Uterus (tissue), 4 donors: ENCODE results near the gene CLIC1. TPM values are rescaled to one million over a fixed set of nuclear protein-coding genes. Genes with fewer than 3 reads are reported as not detected.

ENCODE experiments used
- DNase-seq, 2 donors: peaks; one replicate each; pipeline ENCODE4 v3.0.0-alpha.2; 2019 to 2020
- H3K27ac ChIP-seq, 2 donors: fragments of 200-600 bp; sonication (generic); 1 replicate in 1 of 2; 2 replicates in 1 of 2; pipeline ENCODE4 v1.5.1; 2016 to 2018
- H3K27me3 ChIP-seq, 2 donors: fragments of 200-600 bp; sonication (generic); one replicate each; pipeline ENCODE4 v1.5.1; 2018 to 2019; ENCODE audit warnings: control low read depth in 1 of 2
- H3K36me3 ChIP-seq, 2 donors: fragments of 200-600 bp; sonication (generic); one replicate each; pipeline ENCODE4 v1.5.1; 2019; ENCODE audit warnings: control low read depth in 1 of 2
- H3K4me1 ChIP-seq, 2 donors: fragments of 200-600 bp; sonication (generic); one replicate each; pipeline ENCODE4 v1.5.1; 2018 to 2019; ENCODE audit warnings: control low read depth in 1 of 2
- H3K4me3 ChIP-seq, 2 donors: fragments of 200-600 bp; sonication (generic); 1 replicate in 1 of 2; 2 replicates in 1 of 2; pipeline ENCODE4 v1.5.1; 2018 to 2019; ENCODE audit warnings: mild to moderate bottlenecking in 1 of 2
- H3K9me3 ChIP-seq, 2 donors: fragments of 200-600 bp; sonication (generic); one replicate each; pipeline ENCODE4 v1.5.1; 2019; ENCODE audit warnings: control low read depth in 1 of 2
- POLR2A ChIP-seq, 2 donors: fragments of 450-650 bp; IDR thresholded peaks; one replicate each; pipeline ENCODE4 v1.6.1; 2016; ENCODE audit warnings: antibody characterized with exemption in 2 of 2, mild to moderate bottlenecking in 1 of 2, moderate library complexity in 1 of 2
- intact Hi-C: fragments of 100-400 bp; cut with DNase I; formaldehyde crosslinking; loops from one replicate; pipeline ENCODE4 v1.15.1; 2023; ENCODE audit warnings: low total_unique reads
- microRNA-seq: library from miRNA; unstranded; fragments of <30 nt; microRNA quantifications from one replicate; pipeline ENCODE4, GENCODE V29; 2016; ENCODE audit warnings: borderline microRNAs expressed, borderline replicate concordance
- small RNA-seq: library from RNA; depleted of rRNA; stranded (forward); fragments of <200 nt; gene quantifications from one replicate; pipeline ENCODE3, GENCODE V24; 2016
- total RNA-seq, 4 donors: library from RNA; depleted of rRNA in 3 of 4; stranded (reverse); fragments of >200 nt in 3 of 4; gene quantifications; one replicate each; pipeline versions ENCODE4 v1.1.0 to v1.2.4, GENCODE V29; 2014 to 2023
- TF ChIP-seq, protein P1 (sequence below), 4 experiments: fragments of 200-600 bp in 2 of 4; fragments of 450-650 bp in 2 of 4; sonication (generic) in 2 of 4; IDR thresholded peaks; one replicate each; pipeline ENCODE4 v1.5.1; 2016 to 2019; ENCODE audit warnings: antibody characterized with exemption in 4 of 4, mild to moderate bottlenecking in 2 of 4, moderate library complexity in 1 of 4
- donor health status: DM: yes; HTN: yes; CAD: no.

CLIC1 gene
- total RNA-seq, 4 donors from 2014 or later: 173 to 328 (median 216) TPM

DNA sequence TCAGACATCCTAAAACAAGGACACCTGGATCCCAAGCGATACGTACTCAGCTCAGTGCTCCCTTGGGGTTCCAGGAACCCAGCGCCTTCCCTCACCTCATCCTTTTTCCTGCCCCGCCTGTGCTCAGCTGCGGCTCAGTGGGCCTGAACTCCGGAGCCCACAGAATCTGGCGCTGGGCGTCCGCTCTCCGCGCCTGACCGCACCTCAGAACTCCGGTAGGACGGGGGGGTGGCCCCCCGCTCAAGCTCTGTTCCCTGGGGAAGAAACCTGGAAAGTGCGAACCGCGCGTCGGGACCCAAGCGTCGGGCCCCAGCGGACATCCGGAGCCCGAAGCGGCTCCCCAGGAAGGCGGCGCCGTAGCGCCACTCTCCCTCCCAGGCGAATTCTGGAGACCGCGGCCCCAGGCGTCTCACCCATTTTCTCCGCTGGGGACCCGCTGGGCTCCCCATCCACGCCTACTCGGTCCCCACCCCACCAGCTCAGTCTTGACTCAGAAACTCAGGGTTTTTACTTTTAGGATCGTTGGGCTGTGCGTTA is 55.1 kb downstream of the CLIC1 start:
- Histone ChIP-seq H3K9me3 (no peaks in the 10 kb centered on the region), H3K36me3 (no peaks in the 10 kb centered on the region), H3K27ac (peak overlapping the region; percentile 71 to 88), H3K4me1 (peaks cover 0 to 4% of the 10 kb centered on the region in 2 donors), H3K27me3 (no peaks in the 10 kb centered on the region), H3K4me3 (peak overlapping the region; percentile 40 to 56)
- intact Hi-C loops: loop anchor here (5.0 kb wide), 1 partner anchor 151 kb away; no protein-coding TSS in a partner anchor
- TF ChIP-seq POLR2A (IDR thresholded peaks at IDR 0.05): peak in 1 of 2 donors; percentile 19
- TF ChIP-seq, protein P1, sequence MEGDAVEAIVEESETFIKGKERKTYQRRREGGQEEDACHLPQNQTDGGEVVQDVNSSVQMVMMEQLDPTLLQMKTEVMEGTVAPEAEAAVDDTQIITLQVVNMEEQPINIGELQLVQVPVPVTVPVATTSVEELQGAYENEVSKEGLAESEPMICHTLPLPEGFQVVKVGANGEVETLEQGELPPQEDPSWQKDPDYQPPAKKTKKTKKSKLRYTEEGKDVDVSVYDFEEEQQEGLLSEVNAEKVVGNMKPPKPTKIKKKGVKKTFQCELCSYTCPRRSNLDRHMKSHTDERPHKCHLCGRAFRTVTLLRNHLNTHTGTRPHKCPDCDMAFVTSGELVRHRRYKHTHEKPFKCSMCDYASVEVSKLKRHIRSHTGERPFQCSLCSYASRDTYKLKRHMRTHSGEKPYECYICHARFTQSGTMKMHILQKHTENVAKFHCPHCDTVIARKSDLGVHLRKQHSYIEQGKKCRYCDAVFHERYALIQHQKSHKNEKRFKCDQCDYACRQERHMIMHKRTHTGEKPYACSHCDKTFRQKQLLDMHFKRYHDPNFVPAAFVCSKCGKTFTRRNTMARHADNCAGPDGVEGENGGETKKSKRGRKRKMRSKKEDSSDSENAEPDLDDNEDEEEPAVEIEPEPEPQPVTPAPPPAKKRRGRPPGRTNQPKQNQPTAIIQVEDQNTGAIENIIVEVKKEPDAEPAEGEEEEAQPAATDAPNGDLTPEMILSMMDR (IDR thresholded peaks at IDR 0.05): peak in 3 of 4 experiments; percentile 29 to 36 (median 36)
- DNase-seq: peak in 1 of 2 donors; percentile 57

Small RNA genes lying within 50 kb of the gene (microRNA-seq; reads per million reads assigned to microRNA genes)
- gene MIR4646: not detected

Small RNA genes lying within 50 kb of the gene (small RNA-seq; reads per million reads assigned to genes)
- not detected for gene LY6G6D
- not detected for gene MIR4646
- not detected for gene MSH5-SAPCD1
- not detected for gene RF00019
- gene RNU6-850P: not detected
- not detected for gene SAPCD1

Other genes with a start within 250 kb of the CLIC1 start
- 1 to 10 TPM; 1.9 to 4.8 (median 2.9) TPM for gene MICB, start 238.4 kb downstream of the CLIC1 start, total RNA-seq
- not detected for gene MCCD1, start 207.6 kb downstream of the CLIC1 start, total RNA-seq
- gene DDX39B, start 194.5 kb downstream of the CLIC1 start, total RNA-seq: 100 to 1,000 TPM; 119 to 429 (median 282) TPM
- gene ATP6V1G2, start 189.9 kb downstream of the CLIC1 start, total RNA-seq: 1 to 10 TPM in 2 of 4 donors, not detected in 2; 1.2 to 1.6 TPM
- 10 to 100 TPM; 19.7 to 38.5 (median 20.8) TPM for gene NFKBIL1, start 188.9 kb downstream of the CLIC1 start, total RNA-seq
- under 1 TPM in 1 of 4 donors, not detected in 3; 0.30 TPM for gene LTA, start 164.2 kb downstream of the CLIC1 start, total RNA-seq
- gene TNF, start 161.0 kb downstream of the CLIC1 start, total RNA-seq: 1 to 10 TPM in 1 of 4 donors, not detected in 3; 1.3 TPM
- 1 to 10 TPM in 1 of 4 donors, not detected in 3; 1.5 TPM for gene LTB, start 154.1 kb downstream of the CLIC1 start, total RNA-seq
- 100 to 1,000 TPM in 1 of 4 donors, 1 to 10 TPM in 2, not detected in 1; 2.6 to 229 (median 3.2) TPM for gene LST1, start 150.3 kb downstream of the CLIC1 start, total RNA-seq
- gene NCR3, start 143.5 kb downstream of the CLIC1 start, total RNA-seq: not detected
- 10 to 100 TPM in 2 of 4 donors, 1 to 10 TPM in 2; 1.5 to 25.6 (median 14.5) TPM for gene AIF1, start 121.3 kb downstream of the CLIC1 start, total RNA-seq
- 100 to 1,000 TPM in 1 of 4 donors, 10 to 100 TPM in 3; 35.4 to 218 (median 48.0) TPM for gene PRRC2A, start 115.8 kb downstream of the CLIC1 start, total RNA-seq
- 100 to 1,000 TPM in 3 of 4 donors, 10 to 100 TPM in 1; 92.2 to 233 (median 139) TPM for gene BAG6, start 83.9 kb downstream of the CLIC1 start, total RNA-seq
- gene APOM, start 80.6 kb downstream of the CLIC1 start, total RNA-seq: 1 to 10 TPM in 3 of 4 donors, not detected in 1; 1.9 to 2.9 (median 2.6) TPM
- 10 to 100 TPM in 3 of 4 donors, 1 to 10 TPM in 1; 6.2 to 31.9 (median 24.6) TPM for gene C6orf47, start 75.8 kb downstream of the CLIC1 start, total RNA-seq
- 10 to 100 TPM in 3 of 4 donors, 1 to 10 TPM in 1; 5.1 to 25.6 (median 15.4) TPM for gene GPANK1, start 71.5 kb downstream of the CLIC1 start, total RNA-seq
- gene CSNK2B, start 70.5 kb downstream of the CLIC1 start, total RNA-seq: 100 to 1,000 TPM in 3 of 4 donors, 10 to 100 TPM in 1; 67.5 to 157 (median 107) TPM
- gene LY6G5B, start 66.6 kb downstream of the CLIC1 start, total RNA-seq: 10 to 100 TPM in 1 of 4 donors, 1 to 10 TPM in 3; 1.0 to 27.4 (median 4.3) TPM
- 1 to 10 TPM in 3 of 4 donors, not detected in 1; 1.0 to 4.4 (median 3.8) TPM for gene LY6G5C, start 55.5 kb downstream of the CLIC1 start, total RNA-seq
- 10 to 100 TPM; 25.9 to 50.9 (median 37.9) TPM for gene ABHD16A, start 33.2 kb downstream of the CLIC1 start, total RNA-seq
- gene LY6G6F, start 29.7 kb downstream of the CLIC1 start, total RNA-seq: not detected
- gene LY6G6D, start 21.2 kb downstream of the CLIC1 start, total RNA-seq: 1 to 10 TPM in 1 of 4 donors, not detected in 3; 2.0 TPM
- gene LY6G6C, start 14.8 kb downstream of the CLIC1 start, total RNA-seq: 1 to 10 TPM in 1 of 4 donors, not detected in 3; 1.4 TPM
- under 1 TPM in 1 of 4 donors, not detected in 3; 0.49 TPM for gene MPIG6B, start 13.2 kb downstream of the CLIC1 start, total RNA-seq
- gene DDAH2, start 7.2 kb downstream of the CLIC1 start, total RNA-seq: 100 to 1,000 TPM in 3 of 4 donors, 10 to 100 TPM in 1; 97.6 to 240 (median 158) TPM
- gene MSH5, start 3.5 kb upstream of the CLIC1 start, total RNA-seq: 10 to 100 TPM in 3 of 4 donors, not detected in 1; 16.7 to 41.5 (median 22.1) TPM
- 1 to 10 TPM in 2 of 4 donors, not detected in 2; 1.7 to 4.4 TPM for gene SAPCD1, start 26.1 kb upstream of the CLIC1 start, total RNA-seq
- gene VWA7, start 40.8 kb upstream of the CLIC1 start, total RNA-seq: 10 to 100 TPM in 1 of 4 donors, 1 to 10 TPM in 2, under 1 TPM in 1; 0.88 to 24.1 (median 3.1) TPM
- 100 to 1,000 TPM in 1 of 4 donors, 10 to 100 TPM in 3; 35.6 to 118 (median 53.4) TPM for gene VARS1, start 59.2 kb upstream of the CLIC1 start, total RNA-seq
- gene LSM2, start 70.4 kb upstream of the CLIC1 start, total RNA-seq: 100 to 1,000 TPM in 1 of 4 donors, 10 to 100 TPM in 3; 37.1 to 119 (median 58.7) TPM
- gene HSPA1L, start 78.8 kb upstream of the CLIC1 start, total RNA-seq: 1 to 10 TPM in 3 of 4 donors, under 1 TPM in 1; 0.59 to 4.6 (median 2.3) TPM
- gene HSPA1A, start 79.0 kb upstream of the CLIC1 start, total RNA-seq: 100 to 1,000 TPM in 3 of 4 donors, 10 to 100 TPM in 1; 98.8 to 261 (median 170) TPM
- 100 to 1,000 TPM in 2 of 4 donors, 10 to 100 TPM in 2; 40.3 to 268 (median 152) TPM for gene HSPA1B, start 91.2 kb upstream of the CLIC1 start, total RNA-seq
- gene NEU1, start 126.3 kb upstream of the CLIC1 start, total RNA-seq: 10 to 100 TPM; 20.5 to 28.4 (median 23.4) TPM
- 10 to 100 TPM in 1 of 4 donors, 1 to 10 TPM in 3; 5.0 to 46.1 (median 5.8) TPM for gene SLC44A4, start 142.5 kb upstream of the CLIC1 start, total RNA-seq
- 10 to 100 TPM; 13.8 to 72.4 (median 66.2) TPM for gene EHMT2, start 161.2 kb upstream of the CLIC1 start, total RNA-seq
- gene ZBTB12, start 165.6 kb upstream of the CLIC1 start, total RNA-seq: 10 to 100 TPM in 2 of 4 donors, 1 to 10 TPM in 1, not detected in 1; 2.4 to 15.3 (median 11.0) TPM
- gene C2, start 191.2 kb upstream of the CLIC1 start, total RNA-seq: 10 to 100 TPM in 1 of 4 donors, 1 to 10 TPM in 3; 4.1 to 24.8 (median 4.6) TPM
- 10 to 100 TPM in 2 of 4 donors, 1 to 10 TPM in 1, not detected in 1; 6.2 to 32.6 (median 31.5) TPM for gene CFB, start 209.6 kb upstream of the CLIC1 start, total RNA-seq
- gene NELFE, start 222.4 kb upstream of the CLIC1 start, total RNA-seq: 10 to 100 TPM; 30.3 to 73.0 (median 51.4) TPM
- 10 to 100 TPM; 11.5 to 58.8 (median 35.6) TPM for gene SKIC2, start 222.6 kb upstream of the CLIC1 start, total RNA-seq
- 10 to 100 TPM in 3 of 4 donors, 1 to 10 TPM in 1; 10.0 to 36.6 (median 14.7) TPM for gene DXO, start 235.6 kb upstream of the CLIC1 start, total RNA-seq
- 100 to 1,000 TPM in 1 of 4 donors, 10 to 100 TPM in 2, 1 to 10 TPM in 1; 3.8 to 100 (median 32.3) TPM for gene C4A, start 245.5 kb upstream of the CLIC1 start, total RNA-seq